Mesothelial cell of epicardium (in vitro differentiated cells): ENCODE measurements around the gene DHX29. TPM values are rescaled to one million over a fixed set of nuclear protein-coding genes. Genes with fewer than 3 reads are reported as not detected.

ENCODE experiments used
- DNase-seq, 2 experiments: peaks; one replicate each; pipeline ENCODE4 v3.0.0; 2021; ENCODE audit warnings: low spot score in 2 of 2; ENCODE audit not compliant: unreplicated experiment in 2 of 2
- H3K27ac Mint-ChIP-seq: 2 replicates; pipeline ENCODE4 v1.8.0; 2021; ENCODE audit warnings: mixed read lengths
- H3K27me3 Mint-ChIP-seq: 2 replicates; pipeline ENCODE4 v1.8.0; 2021; ENCODE audit warnings: low read depth, mixed read lengths
- H3K36me3 Mint-ChIP-seq: 2 replicates; pipeline ENCODE4 v1.8.0; 2021; ENCODE audit warnings: mixed read lengths
- H3K4me1 Mint-ChIP-seq: 2 replicates; pipeline ENCODE4 v1.8.0; 2021; ENCODE audit warnings: mixed read lengths
- H3K4me3 Mint-ChIP-seq: 2 replicates; pipeline ENCODE4 v1.8.0; 2021; ENCODE audit warnings: mild to moderate bottlenecking, moderate library complexity, mixed read lengths
- H3K9me3 Mint-ChIP-seq: 2 replicates; pipeline ENCODE4 v1.8.0; 2021; ENCODE audit warnings: mixed read lengths
- CTCF ChIP-seq: fragments of 200-600 bp; sonication (generic); IDR thresholded peaks from one replicate; pipeline ENCODE4 v1.5.0; 2021; ENCODE audit warnings: antibody characterized with exemption; ENCODE audit not compliant: unreplicated experiment
- total RNA-seq: library from RNA; stranded (reverse); gene quantifications from 3 replicates; pipeline ENCODE4 v1.2.1, GENCODE V29; 2021

DHX29 gene
- total RNA-seq, 1 donor from 2014 or later = 25.1 TPM

- Mint-ChIP-seq H3K9me3 (no peaks in the 10 kb centered on the region), H3K27me3 (peaks cover 95% of the 10 kb centered on the region), H3K4me3 (peak overlapping the region; percentile 56), H3K36me3 (no peaks in the 10 kb centered on the region), H3K4me1 (peaks cover 22% of the 10 kb centered on the region), H3K27ac (no peak overlapping the region)
- DNase-seq = peak; percentile 62 to 76
- TF ChIP-seq CTCF = peak; percentile 79
Measured at GRCh38 chr5:55226027-55226933, 81.2 kb downstream of the DHX29 start.

GRCh38 chr5:55225346-55225745, 82.1 kb downstream of the DHX29 start:
- no peak for TF ChIP-seq CTCF
- peaks cover 95% of the 10 kb centered on the region for H3K27me3 Mint-ChIP-seq

GRCh38 chr5:55223812-55224240, 83.7 kb downstream of the DHX29 start:
- TF ChIP-seq CTCF = no peak
- Mint-ChIP-seq H3K36me3 (no peaks in the 10 kb centered on the region), H3K27ac (no peak overlapping the region), H3K9me3 (no peaks in the 10 kb centered on the region), H3K4me1 (peaks cover 38% of the 10 kb centered on the region), H3K4me3 (peak overlapping the region; percentile 26), H3K27me3 (peaks cover 94% of the 10 kb centered on the region)
- DNase-seq = no peak

More at GRCh38 chr5:55225346-55225745, 82.1 kb downstream of the DHX29 start:
- Mint-ChIP-seq H3K9me3 (no peaks in the 10 kb centered on the region), H3K27ac (no peak overlapping the region), H3K4me1 (peaks cover 27% of the 10 kb centered on the region), H3K36me3 (no peaks in the 10 kb centered on the region), H3K4me3 (no peak overlapping the region)
- DNase-seq = no peak

- Mint-ChIP-seq H3K4me1 (peaks cover 41% of the 10 kb centered on the region), H3K36me3 (no peaks in the 10 kb centered on the region), H3K27ac (no peak overlapping the region), H3K9me3 (no peaks in the 10 kb centered on the region), H3K4me3 (peak overlapping the region; percentile 42), H3K27me3 (peaks cover 94% of the 10 kb centered on the region)
- TF ChIP-seq CTCF = no peak
- DNase-seq = no peak
Measured at GRCh38 chr5:55222985-55223811, 84.3 kb downstream of the DHX29 start.

GRCh38 chr5:55222092-55222984, 85.2 kb downstream of the DHX29 start:
- Mint-ChIP-seq H3K27me3 (peaks cover 90% of the 10 kb centered on the region), H3K9me3 (no peaks in the 10 kb centered on the region), H3K36me3 (no peaks in the 10 kb centered on the region), H3K4me1 (peaks cover 35% of the 10 kb centered on the region), H3K4me3 (peak overlapping the region; percentile 30), H3K27ac (no peak overlapping the region)
- TF ChIP-seq CTCF = no peak
- no peak for DNase-seq
